ENCODE measurements around the gene WIZ.

The WIZ gene

GRCh38 chr19:15374796-15375440 is 74.8 kb downstream of the WIZ start:
- no peak for DNase-seq (ENCODE audit: low read depth)

- no peak for DNase-seq (ENCODE audit: low read depth)
Measured at GRCh38 chr19:15374105-15374651, 75.6 kb downstream of the WIZ start.

- DNase-seq (ENCODE audit: low read depth): no peak
Measured at GRCh38 chr19:15373644-15374043, 76.1 kb downstream of the WIZ start.

GRCh38 chr19:15372891-15373301 is 76.9 kb downstream of the WIZ start:
- no peak for DNase-seq (ENCODE audit: low read depth)

- DNase-seq (ENCODE audit: low read depth): no peak
Measured at GRCh38 chr19:15372470-15372869, 77.3 kb downstream of the WIZ start.

GRCh38 chr19:15371786-15372380 is 77.9 kb downstream of the WIZ start:
- no peak for DNase-seq (ENCODE audit: low read depth)

GRCh38 chr19:15371119-15371518 is 78.6 kb downstream of the WIZ start:
- DNase-seq (ENCODE audit: low read depth): no peak
